ENCODE data around the gene SMAD5.

The SMAD5 gene

GRCh38 chr5:136159457-136159856 lies 26.8 kb downstream of the SMAD5 start:
- DNase-seq, result no peak

- DNase-seq, result no peak
These were observed 29.4 kb downstream of the SMAD5 start for GRCh38 chr5:136162008-136162407.

GRCh38 chr5:136164226-136164625 lies 31.6 kb downstream of the SMAD5 start:
- DNase-seq, result no peak

- no peak for DNase-seq
These were observed 34.3 kb downstream of the SMAD5 start for GRCh38 chr5:136166909-136167308.

- no peak for DNase-seq
These were observed 36.6 kb downstream of the SMAD5 start for GRCh38 chr5:136169218-136169617.

- DNase-seq, result no peak
These were observed 41.5 kb downstream of the SMAD5 start for GRCh38 chr5:136174021-136174659.

- no peak for DNase-seq
These were observed 50.0 kb downstream of the SMAD5 start for GRCh38 chr5:136182618-136183017.

- no peak for DNase-seq
These were observed 53.5 kb downstream of the SMAD5 start for GRCh38 chr5:136185974-136186665.

GRCh38 chr5:136186796-136187195 lies 54.2 kb downstream of the SMAD5 start:
- no peak for DNase-seq

- DNase-seq, result no peak
These were observed 56.2 kb downstream of the SMAD5 start for GRCh38 chr5:136188859-136189258.

- DNase-seq, result no peak
These were observed 57.6 kb downstream of the SMAD5 start for GRCh38 chr5:136190091-136190720.

GRCh38 chr5:136190904-136191303 lies 58.3 kb downstream of the SMAD5 start:
- DNase-seq, result no peak

GRCh38 chr5:136191304-136192014 lies 58.8 kb downstream of the SMAD5 start:
- DNase-seq, result no peak

- no peak for DNase-seq
These were observed 59.4 kb downstream of the SMAD5 start for GRCh38 chr5:136192015-136192525.

- DNase-seq, result no peak
These were observed 60.1 kb downstream of the SMAD5 start, which contains the start of gene SMIM32 for GRCh38 chr5:136192526-136193321. TSS of gene SMIM32 (minus strand) at chr5:136193162. CDS start at chr5:136192524, 638 bp downstream.

GRCh38 chr5:136193322-136193935 lies 60.8 kb downstream of the SMAD5 start:
- no peak for DNase-seq

- DNase-seq, result no peak
These were observed 61.9 kb downstream of the SMAD5 start for GRCh38 chr5:136194576-136194975.

GRCh38 chr5:136195971-136196820 lies 63.6 kb downstream of the SMAD5 start:
- no peak for DNase-seq

GRCh38 chr5:136197462-136198142 lies 65.0 kb downstream of the SMAD5 start:
- DNase-seq, result no peak

- no peak for DNase-seq
These were observed 65.8 kb downstream of the SMAD5 start for GRCh38 chr5:136198453-136198852.

Data from stimulated activated CD8-positive, alpha-beta memory T cell treated with anti-CD3 and anti-CD28 coated beads, Interleukin-4, amount 100 ng/mL, for 48 hours (primary cell).